Left cardiac atrium (tissue), 4 donors: Measurements from ENCODE around the gene KLF11. TPM values are rescaled to one million over a fixed set of nuclear protein-coding genes. Genes with fewer than 3 reads are reported as not detected.
A peak's percentile ranks its signal among the peaks of the same experiment; 100 is the strongest.
"Not testable (repeated sequence)": the region's sequence is repeated elsewhere in the genome, so short reads cannot be mapped to it uniquely, and the experiment has no call there.

ENCODE experiments used
- ATAC-seq, 2 donors: fragments of 200-7000 bp; cut with Tn5 transposase; one replicate each; pipeline ENCODE4 v1.9.1; 2020; ENCODE audit warnings: mild to moderate bottlenecking in 2 of 2, moderate library complexity in 2 of 2
- DNase-seq: peaks from one replicate; pipeline ENCODE4 v3.0.0-alpha.2; 2020
- intact Hi-C, 2 donors: fragments of 100-400 bp; cut with DNase I; formaldehyde crosslinking; loops; one replicate each; pipeline versions ENCODE4 v1.14.1 to v1.15.1; 2022 to 2023
- total RNA-seq, 2 donors: library from RNA; stranded (reverse); fragmentation: NEBNext Ultra II Directional; extraction: Animal tissue kit (Norgen Biotek cat#: 25700); gene quantifications; one replicate each; pipeline ENCODE4 v1.2.1, GENCODE V29; 2021
- donor health status: DM: no; HTN: yes; CAD: no.
- donor health status: DM: no; HTN: yes; CAD: no; lungs with severe emphysema.
- donor health status: DM: yes; HTN: yes; CAD: no.
- donor health status: Dilated cardiomyopathy.

The KLF11 gene
- total RNA-seq, 2 donors from 2014 or later, result 21.7 to 32.0 TPM

GRCh38 chr2:10019174-10019573, 24.2 kb upstream of the KLF11 start:
- DNase-seq (no peak), ATAC-seq (no peak)
- intact Hi-C loops, result no loop called here

GRCh38 chr2:10019602-10020400, 23.5 kb upstream of the KLF11 start:
- ATAC-seq (no peak), DNase-seq (no peak)
- intact Hi-C loops, result no loop called here

- ATAC-seq (no peak), DNase-seq (no peak)
- intact Hi-C loops, result no loop called here
Observed at GRCh38 chr2:10022041-10022421, 21.3 kb upstream of the KLF11 start.

GRCh38 chr2:10022445-10022844, 20.9 kb upstream of the KLF11 start:
- intact Hi-C loops, result no loop called here
- no peak for DNase-seq
- no peak for ATAC-seq

GRCh38 chr2:10022966-10023662, 20.2 kb upstream of the KLF11 start:
- ATAC-seq (no peak), DNase-seq (no peak)
- intact Hi-C loops, result no loop called here

GRCh38 chr2:10026940-10027569, 16.3 kb upstream of the KLF11 start:
- no peak for ATAC-seq
- no peak for DNase-seq
- intact Hi-C loops, result no loop called here

- intact Hi-C loops, result no loop called here
- no peak for DNase-seq
Observed at GRCh38 chr2:10027660-10028330, 15.6 kb upstream of the KLF11 start.

GRCh38 chr2:10028407-10028987, 14.9 kb upstream of the KLF11 start:
- intact Hi-C loops, result no loop called here
- ATAC-seq, result peak in 1 of 2 donors; percentile 4
- no peak for DNase-seq

More at GRCh38 chr2:10027660-10028330, 15.6 kb upstream of the KLF11 start:
- no peak for ATAC-seq

GRCh38 chr2:10028988-10029874, 14.1 kb upstream of the KLF11 start:
- DNase-seq (peak; percentile 81), ATAC-seq (peak; percentile 54 to 89)
- intact Hi-C loops, result no loop called here

- intact Hi-C loops, result no loop called here
- ATAC-seq (no peak), DNase-seq (no peak)
Observed at GRCh38 chr2:10029875-10030223, 13.5 kb upstream of the KLF11 start.

GRCh38 chr2:10030311-10030736, 13.0 kb upstream of the KLF11 start:
- no peak for DNase-seq
- no peak for ATAC-seq
- intact Hi-C loops, result no loop called here

- intact Hi-C loops, ATAC-seq, DNase-seq: not testable (repeated sequence)
Observed at GRCh38 chr2:10030798-10031197, 12.6 kb upstream of the KLF11 start.

- DNase-seq (no peak), ATAC-seq (no peak)
- intact Hi-C loops, result no loop called here
Observed at GRCh38 chr2:10031886-10032745, 11.2 kb upstream of the KLF11 start.

GRCh38 chr2:10032746-10033105, 10.6 kb upstream of the KLF11 start:
- intact Hi-C loops, result no loop called here
- ATAC-seq (no peak), DNase-seq (no peak)

- intact Hi-C loops, result no loop called here
- no peak for ATAC-seq
- no peak for DNase-seq
Observed at GRCh38 chr2:10033251-10034006, 9.9 kb upstream of the KLF11 start.

- no peak for ATAC-seq
- intact Hi-C loops, result loop anchor here in 1 of 2 donors (5.0 kb wide), 1 partner anchor 37 kb away; no protein-coding TSS in a partner anchor
- no peak for DNase-seq
Observed at GRCh38 chr2:10034333-10035052, 8.9 kb upstream of the KLF11 start.
